HepG2 (cell line): ENCODE results near the gene MAP2K7. TPM values are rescaled to one million over a fixed set of nuclear protein-coding genes. Genes with fewer than 3 reads are reported as not detected.
A peak's percentile ranks its signal among the peaks of the same experiment; 100 is the strongest.

Experiments
- FLYWCH1 ChIP-seq: sonication (generic); formaldehyde crosslinking; IDR thresholded peaks from 2 replicates; pipeline ENCODE4 v1.8.1; 2023; ENCODE audit warnings: mild to moderate bottlenecking, missing genetic modification reagents
- FOXK2 ChIP-seq: fragments of 450-650 bp; IDR thresholded peaks from 2 replicates; pipeline ENCODE4 v1.6.1; 2016
- MXI1 ChIP-seq: IDR thresholded peaks from 3 replicates; pipeline ENCODE4 v1.6.1; 2012; ENCODE audit warnings: low read depth, low read length, inconsistent platforms, borderline replicate concordance
- NFE2 ChIP-seq: sonication (generic); formaldehyde crosslinking; IDR thresholded peaks from 2 replicates; pipeline ENCODE4 v1.4.0; 2020; ENCODE audit warnings: missing genetic modification reagents
- NR2F6 ChIP-seq, 2 experiments: IDR thresholded peaks; 2 replicates each; pipeline ENCODE4 v1.6.1; 2016; ENCODE audit warnings: antibody characterized with exemption in 1 of 2, mild to moderate bottlenecking in 1 of 2
- SRY ChIP-seq: sonication (generic); formaldehyde crosslinking; IDR thresholded peaks from 2 replicates; pipeline ENCODE4 v1.8.0; 2022; ENCODE audit warnings: mild to moderate bottlenecking, missing genetic modification reagents
- WIZ ChIP-seq: sonication (generic); formaldehyde crosslinking; IDR thresholded peaks from 2 replicates; pipeline ENCODE4 v1.5.1; 2020; ENCODE audit warnings: mild to moderate bottlenecking, missing genetic modification reagents
- ZNF234 ChIP-seq: sonication (generic); formaldehyde crosslinking; conservative IDR thresholded peaks from 2 replicates; pipeline ENCODE4 v1.5.1; 2020; ENCODE audit warnings: mild to moderate bottlenecking, missing genetic modification reagents
- ZNF496 ChIP-seq: sonication (generic); formaldehyde crosslinking; IDR thresholded peaks from 2 replicates; pipeline ENCODE4 v1.8.1; 2023; ENCODE audit warnings: mild to moderate bottlenecking, moderate library complexity, missing genetic modification reagents; ENCODE audit not compliant: insufficient replicate concordance
- ZNF737 ChIP-seq: sonication (generic); formaldehyde crosslinking; IDR thresholded peaks from 2 replicates; pipeline ENCODE4 v1.5.0; 2020; ENCODE audit warnings: missing genetic modification reagents, mild to moderate bottlenecking, borderline replicate concordance
- ZSCAN21 ChIP-seq: sonication (generic); formaldehyde crosslinking; IDR thresholded peaks from 2 replicates; pipeline ENCODE4 v1.8.0; 2022; ENCODE audit warnings: mild to moderate bottlenecking, missing genetic modification reagents, moderate library complexity, borderline replicate concordance
- polyA plus RNA-seq, 8 experiments: library from polyadenylated mRNA; depleted of rRNA in 3 of 8; stranded (reverse) in 7 of 8; unstranded in 1 of 8; fragments of >200 nt; fragmentation: Illumina TruSeq in 4 of 8; extraction: Trizol in 4 of 8; gene quantifications; 2 replicates each; pipeline versions ENCODE4 v1.2.1 to v1.2.3, GENCODE V29; 2011 to 2016; ENCODE audit warnings: low read depth in 4 of 8, missing spikeins in 1 of 8, mixed read lengths in 1 of 8; ENCODE audit not compliant: insufficient read depth in 1 of 8
- total RNA-seq, 5 experiments: library from RNA; depleted of rRNA; stranded (reverse); fragments of >200 nt; fragmentation: Illumina TruSeq; extraction: Trizol; gene quantifications; 2 replicates each; pipeline ENCODE4 v1.2.3, GENCODE V29; 2016; ENCODE audit warnings: low read depth in 1 of 5
- TF ChIP-seq, protein P1 (sequence below): sonication (generic); formaldehyde crosslinking; IDR thresholded peaks from 2 replicates; pipeline ENCODE4 v1.5.0; 2020; ENCODE audit warnings: missing genetic modification reagents
- TF ChIP-seq, protein P2 (sequence below): fragments of 450-650 bp; IDR thresholded peaks from 2 replicates; pipeline ENCODE4 v1.6.1; 2017; ENCODE audit warnings: mild to moderate bottlenecking
- TF ChIP-seq, protein P3 (sequence below): sonication (generic); formaldehyde crosslinking; IDR thresholded peaks from 2 replicates; pipeline ENCODE4 v1.4.0; 2020; ENCODE audit warnings: mild to moderate bottlenecking, missing genetic modification reagents
- TF ChIP-seq, protein P4 (sequence below): sonication (generic); formaldehyde crosslinking; IDR thresholded peaks from 2 replicates; pipeline ENCODE4 v1.5.1; 2020; ENCODE audit warnings: mild to moderate bottlenecking, missing genetic modification reagents, moderate library complexity
- TF ChIP-seq, protein P5 (sequence below): sonication (generic); formaldehyde crosslinking; conservative IDR thresholded peaks from 2 replicates; pipeline ENCODE4 v1.4.0; 2020; ENCODE audit warnings: mild to moderate bottlenecking, missing genetic modification reagents, moderate library complexity

The MAP2K7 gene
- total and polyA plus RNA-seq, 2 of the 13 experiments (the other 11 are each of a cell fraction or from before 2014, with no cell fraction given): 9.0 to 10.8 TPM

DNA sequence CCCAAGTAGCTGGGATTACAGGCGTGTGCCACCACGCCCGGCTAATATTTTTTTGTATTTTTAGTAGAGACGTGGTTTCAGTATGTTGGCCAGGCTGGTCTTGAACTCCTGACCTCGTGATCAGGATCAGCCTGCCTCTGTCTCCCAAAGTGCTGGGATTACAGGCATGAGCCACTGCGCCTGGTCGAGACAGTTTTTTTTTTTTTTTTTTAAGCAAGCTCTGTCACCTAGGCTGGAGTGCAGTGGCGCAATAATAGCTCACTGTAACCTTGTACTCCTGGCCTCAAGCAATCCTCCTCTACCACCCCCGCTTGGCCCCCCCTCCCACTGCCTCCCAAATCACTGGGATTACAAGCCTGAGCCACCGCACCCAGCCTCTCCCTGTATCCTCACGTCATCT lies 6.4 kb upstream of the MAP2K7 start (continued):
- TF ChIP-seq, protein P1, sequence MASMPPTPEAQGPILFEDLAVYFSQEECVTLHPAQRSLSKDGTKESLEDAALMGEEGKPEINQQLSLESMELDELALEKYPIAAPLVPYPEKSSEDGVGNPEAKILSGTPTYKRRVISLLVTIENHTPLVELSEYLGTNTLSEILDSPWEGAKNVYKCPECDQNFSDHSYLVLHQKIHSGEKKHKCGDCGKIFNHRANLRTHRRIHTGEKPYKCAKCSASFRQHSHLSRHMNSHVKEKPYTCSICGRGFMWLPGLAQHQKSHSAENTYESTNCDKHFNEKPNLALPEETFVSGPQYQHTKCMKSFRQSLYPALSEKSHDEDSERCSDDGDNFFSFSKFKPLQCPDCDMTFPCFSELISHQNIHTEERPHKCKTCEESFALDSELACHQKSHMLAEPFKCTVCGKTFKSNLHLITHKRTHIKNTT (CRISPR knock-in tag): no peak
- TF ChIP-seq, protein P2, sequence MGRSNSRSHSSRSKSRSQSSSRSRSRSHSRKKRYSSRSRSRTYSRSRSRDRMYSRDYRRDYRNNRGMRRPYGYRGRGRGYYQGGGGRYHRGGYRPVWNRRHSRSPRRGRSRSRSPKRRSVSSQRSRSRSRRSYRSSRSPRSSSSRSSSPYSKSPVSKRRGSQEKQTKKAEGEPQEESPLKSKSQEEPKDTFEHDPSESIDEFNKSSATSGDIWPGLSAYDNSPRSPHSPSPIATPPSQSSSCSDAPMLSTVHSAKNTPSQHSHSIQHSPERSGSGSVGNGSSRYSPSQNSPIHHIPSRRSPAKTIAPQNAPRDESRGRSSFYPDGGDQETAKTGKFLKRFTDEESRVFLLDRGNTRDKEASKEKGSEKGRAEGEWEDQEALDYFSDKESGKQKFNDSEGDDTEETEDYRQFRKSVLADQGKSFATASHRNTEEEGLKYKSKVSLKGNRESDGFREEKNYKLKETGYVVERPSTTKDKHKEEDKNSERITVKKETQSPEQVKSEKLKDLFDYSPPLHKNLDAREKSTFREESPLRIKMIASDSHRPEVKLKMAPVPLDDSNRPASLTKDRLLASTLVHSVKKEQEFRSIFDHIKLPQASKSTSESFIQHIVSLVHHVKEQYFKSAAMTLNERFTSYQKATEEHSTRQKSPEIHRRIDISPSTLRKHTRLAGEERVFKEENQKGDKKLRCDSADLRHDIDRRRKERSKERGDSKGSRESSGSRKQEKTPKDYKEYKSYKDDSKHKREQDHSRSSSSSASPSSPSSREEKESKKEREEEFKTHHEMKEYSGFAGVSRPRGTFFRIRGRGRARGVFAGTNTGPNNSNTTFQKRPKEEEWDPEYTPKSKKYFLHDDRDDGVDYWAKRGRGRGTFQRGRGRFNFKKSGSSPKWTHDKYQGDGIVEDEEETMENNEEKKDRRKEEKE: no peak
- TF ChIP-seq MXI1 (peak; percentile 11; the same call in 1 of the 3 replicates), NR2F6 (IDR thresholded peaks at IDR 0.05) (peak; percentile 47; the same call in 1 of the 2 replicates), NR2F6 (CRISPR knock-in tag; IDR thresholded peaks at IDR 0.05) (peak; percentile 64; the same call in 1 of the 2 replicates), NFE2 (CRISPR knock-in tag) (no peak), ZNF234 (CRISPR knock-in tag) (0 out of 2 replicates have a peak, but pooled peaks have one; percentile 45), FOXK2 (no peak), WIZ (CRISPR knock-in tag) (no peak), FLYWCH1 (CRISPR knock-in tag) (no peak), ZNF737 (CRISPR knock-in tag) (no peak), SRY (no peak), ZNF496 (no peak), ZSCAN21 (CRISPR knock-in tag) (no peak)
- TF ChIP-seq, protein P3, sequence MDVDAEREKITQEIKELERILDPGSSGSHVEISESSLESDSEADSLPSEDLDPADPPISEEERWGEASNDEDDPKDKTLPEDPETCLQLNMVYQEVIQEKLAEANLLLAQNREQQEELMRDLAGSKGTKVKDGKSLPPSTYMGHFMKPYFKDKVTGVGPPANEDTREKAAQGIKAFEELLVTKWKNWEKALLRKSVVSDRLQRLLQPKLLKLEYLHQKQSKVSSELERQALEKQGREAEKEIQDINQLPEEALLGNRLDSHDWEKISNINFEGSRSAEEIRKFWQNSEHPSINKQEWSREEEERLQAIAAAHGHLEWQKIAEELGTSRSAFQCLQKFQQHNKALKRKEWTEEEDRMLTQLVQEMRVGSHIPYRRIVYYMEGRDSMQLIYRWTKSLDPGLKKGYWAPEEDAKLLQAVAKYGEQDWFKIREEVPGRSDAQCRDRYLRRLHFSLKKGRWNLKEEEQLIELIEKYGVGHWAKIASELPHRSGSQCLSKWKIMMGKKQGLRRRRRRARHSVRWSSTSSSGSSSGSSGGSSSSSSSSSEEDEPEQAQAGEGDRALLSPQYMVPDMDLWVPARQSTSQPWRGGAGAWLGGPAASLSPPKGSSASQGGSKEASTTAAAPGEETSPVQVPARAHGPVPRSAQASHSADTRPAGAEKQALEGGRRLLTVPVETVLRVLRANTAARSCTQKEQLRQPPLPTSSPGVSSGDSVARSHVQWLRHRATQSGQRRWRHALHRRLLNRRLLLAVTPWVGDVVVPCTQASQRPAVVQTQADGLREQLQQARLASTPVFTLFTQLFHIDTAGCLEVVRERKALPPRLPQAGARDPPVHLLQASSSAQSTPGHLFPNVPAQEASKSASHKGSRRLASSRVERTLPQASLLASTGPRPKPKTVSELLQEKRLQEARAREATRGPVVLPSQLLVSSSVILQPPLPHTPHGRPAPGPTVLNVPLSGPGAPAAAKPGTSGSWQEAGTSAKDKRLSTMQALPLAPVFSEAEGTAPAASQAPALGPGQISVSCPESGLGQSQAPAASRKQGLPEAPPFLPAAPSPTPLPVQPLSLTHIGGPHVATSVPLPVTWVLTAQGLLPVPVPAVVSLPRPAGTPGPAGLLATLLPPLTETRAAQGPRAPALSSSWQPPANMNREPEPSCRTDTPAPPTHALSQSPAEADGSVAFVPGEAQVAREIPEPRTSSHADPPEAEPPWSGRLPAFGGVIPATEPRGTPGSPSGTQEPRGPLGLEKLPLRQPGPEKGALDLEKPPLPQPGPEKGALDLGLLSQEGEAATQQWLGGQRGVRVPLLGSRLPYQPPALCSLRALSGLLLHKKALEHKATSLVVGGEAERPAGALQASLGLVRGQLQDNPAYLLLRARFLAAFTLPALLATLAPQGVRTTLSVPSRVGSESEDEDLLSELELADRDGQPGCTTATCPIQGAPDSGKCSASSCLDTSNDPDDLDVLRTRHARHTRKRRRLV: no peak
- TF ChIP-seq, protein P4, sequence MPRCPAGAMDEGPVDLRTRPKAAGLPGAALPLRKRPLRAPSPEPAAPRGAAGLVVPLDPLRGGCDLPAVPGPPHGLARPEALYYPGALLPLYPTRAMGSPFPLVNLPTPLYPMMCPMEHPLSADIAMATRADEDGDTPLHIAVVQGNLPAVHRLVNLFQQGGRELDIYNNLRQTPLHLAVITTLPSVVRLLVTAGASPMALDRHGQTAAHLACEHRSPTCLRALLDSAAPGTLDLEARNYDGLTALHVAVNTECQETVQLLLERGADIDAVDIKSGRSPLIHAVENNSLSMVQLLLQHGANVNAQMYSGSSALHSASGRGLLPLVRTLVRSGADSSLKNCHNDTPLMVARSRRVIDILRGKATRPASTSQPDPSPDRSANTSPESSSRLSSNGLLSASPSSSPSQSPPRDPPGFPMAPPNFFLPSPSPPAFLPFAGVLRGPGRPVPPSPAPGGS (CRISPR knock-in tag): no peak
- TF ChIP-seq, protein P5, sequence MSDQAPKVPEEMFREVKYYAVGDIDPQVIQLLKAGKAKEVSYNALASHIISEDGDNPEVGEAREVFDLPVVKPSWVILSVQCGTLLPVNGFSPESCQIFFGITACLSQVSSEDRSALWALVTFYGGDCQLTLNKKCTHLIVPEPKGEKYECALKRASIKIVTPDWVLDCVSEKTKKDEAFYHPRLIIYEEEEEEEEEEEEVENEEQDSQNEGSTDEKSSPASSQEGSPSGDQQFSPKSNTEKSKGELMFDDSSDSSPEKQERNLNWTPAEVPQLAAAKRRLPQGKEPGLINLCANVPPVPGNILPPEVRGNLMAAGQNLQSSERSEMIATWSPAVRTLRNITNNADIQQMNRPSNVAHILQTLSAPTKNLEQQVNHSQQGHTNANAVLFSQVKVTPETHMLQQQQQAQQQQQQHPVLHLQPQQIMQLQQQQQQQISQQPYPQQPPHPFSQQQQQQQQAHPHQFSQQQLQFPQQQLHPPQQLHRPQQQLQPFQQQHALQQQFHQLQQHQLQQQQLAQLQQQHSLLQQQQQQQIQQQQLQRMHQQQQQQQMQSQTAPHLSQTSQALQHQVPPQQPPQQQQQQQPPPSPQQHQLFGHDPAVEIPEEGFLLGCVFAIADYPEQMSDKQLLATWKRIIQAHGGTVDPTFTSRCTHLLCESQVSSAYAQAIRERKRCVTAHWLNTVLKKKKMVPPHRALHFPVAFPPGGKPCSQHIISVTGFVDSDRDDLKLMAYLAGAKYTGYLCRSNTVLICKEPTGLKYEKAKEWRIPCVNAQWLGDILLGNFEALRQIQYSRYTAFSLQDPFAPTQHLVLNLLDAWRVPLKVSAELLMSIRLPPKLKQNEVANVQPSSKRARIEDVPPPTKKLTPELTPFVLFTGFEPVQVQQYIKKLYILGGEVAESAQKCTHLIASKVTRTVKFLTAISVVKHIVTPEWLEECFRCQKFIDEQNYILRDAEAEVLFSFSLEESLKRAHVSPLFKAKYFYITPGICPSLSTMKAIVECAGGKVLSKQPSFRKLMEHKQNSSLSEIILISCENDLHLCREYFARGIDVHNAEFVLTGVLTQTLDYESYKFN: peak; percentile 83
